Left lung (tissue), 10 donors: ENCODE results near the gene PCP2. TPM values are rescaled to one million over a fixed set of nuclear protein-coding genes. Genes with fewer than 3 reads are reported as not detected.

Experiments
- ATAC-seq: fragments of 200-7000 bp; cut with Tn5 transposase; one replicate; pipeline ENCODE4 v1.9.1; 2020; ENCODE audit warnings: moderate library complexity
- DNase-seq, 4 donors: peaks; one replicate each; pipeline ENCODE4 v3.0.0-alpha.2; 2013 to 2020
- H3K27ac ChIP-seq, 2 donors: fragments of 200-600 bp; sonication (generic) in 1 of 2; one replicate each; pipeline versions ENCODE4 v1.5.0 to v1.8.0; 2020 to 2021
- H3K27me3 ChIP-seq, 2 donors: fragments of 200-600 bp; sonication (generic) in 1 of 2; one replicate each; pipeline versions ENCODE4 v1.5.0 to v1.8.0; 2020 to 2021
- H3K36me3 ChIP-seq, 2 donors: fragments of 200-600 bp; sonication (generic) in 1 of 2; one replicate each; pipeline versions ENCODE4 v1.5.0 to v1.8.0; 2020 to 2021
- H3K4me1 ChIP-seq, 2 donors: fragments of 200-600 bp; one replicate each; pipeline ENCODE4 v1.8.0; 2021
- H3K4me3 ChIP-seq, 2 donors: fragments of 200-600 bp; sonication (generic) in 1 of 2; one replicate each; pipeline versions ENCODE4 v1.5.0 to v1.8.0; 2020 to 2021; ENCODE audit warnings: mild to moderate bottlenecking in 1 of 2
- H3K9me3 ChIP-seq, 2 donors: fragments of 200-600 bp; sonication (generic) in 1 of 2; one replicate each; pipeline versions ENCODE4 v1.5.0 to v1.8.0; 2020 to 2021
- intact Hi-C, 2 donors: fragments of 100-400 bp; cut with DNase I; formaldehyde crosslinking; loops; one replicate each; pipeline versions ENCODE4 v1.11.2 to v1.14.2; 2022
- microRNA-seq, 2 donors: library from miRNA; unstranded; fragments of <30 nt; microRNA quantifications; one replicate each; pipeline ENCODE4, GENCODE V29; 2019
- polyA plus RNA-seq, 6 donors: library from polyadenylated mRNA; unstranded; fragments of 120-200 nt; gene quantifications; one replicate each; pipeline ENCODE4 v1.2.1, GENCODE V29; 2013; ENCODE audit not compliant: insufficient read length in 6 of 6
- total RNA-seq, 2 donors: library from RNA; stranded (reverse); fragmentation: NEBNext Ultra II Directional; extraction: Animal tissue kit (Norgen Biotek cat#: 25700); gene quantifications; one replicate each; pipeline ENCODE4 v1.2.1, GENCODE V29; 2021
- TF ChIP-seq, protein P1 (sequence below), 2 donors: fragments of 200-600 bp; sonication (generic) in 1 of 2; IDR thresholded peaks; one replicate each; pipeline versions ENCODE4 v1.5.0 to v1.8.0; 2021; ENCODE audit warnings: antibody characterized with exemption in 2 of 2
- donor health status: DM: no; HTN: yes; CAD: no.
- donor health status: DM: no; HTN: no; CAD: no.

Gene PCP2
- total and polyA plus RNA-seq, 8 donors = 0.57 to 1.8 (median 1.5) TPM

DNA sequence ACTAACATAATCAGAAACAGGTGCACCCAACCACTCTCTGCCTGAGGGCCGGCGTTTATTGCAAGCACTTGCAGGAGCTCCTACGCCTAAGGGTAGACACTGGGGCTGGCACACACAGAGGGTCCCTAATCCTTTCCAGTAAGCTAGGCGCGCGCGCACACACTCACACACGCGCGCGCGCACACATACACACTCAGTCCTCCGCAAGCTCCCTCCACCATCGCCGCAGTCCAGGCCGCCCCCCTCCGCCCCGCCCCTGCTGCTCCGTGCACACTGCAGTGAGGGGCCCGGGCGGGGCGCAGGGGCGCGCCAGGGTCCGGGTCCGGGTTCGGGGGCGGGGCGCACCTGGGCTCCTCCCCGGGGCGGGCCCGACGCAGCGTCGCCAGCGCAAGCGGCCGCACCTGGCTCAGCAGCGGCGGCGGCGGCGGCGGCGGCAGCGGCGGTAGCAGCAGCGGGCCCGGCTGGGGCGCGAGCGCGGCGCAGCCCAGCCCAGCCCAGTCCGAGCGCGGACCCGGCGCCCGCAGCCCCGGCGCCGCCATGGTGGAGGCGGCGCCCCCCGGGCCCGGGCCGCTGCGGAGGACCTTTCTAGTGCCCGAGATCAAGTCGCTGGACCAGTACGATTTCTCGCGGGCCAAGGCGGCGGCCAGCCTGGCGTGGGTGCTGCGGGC, 37.9 kb downstream of the PCP2 start, which contains the start of gene CAMSAP3:
Gene CAMSAP3 (plus strand): TSS at position 398 of the 668 bp plus-strand sequence. CDS start 140 bp downstream, at position 538.
- ATAC-seq (peak; percentile 93), DNase-seq (peak in 2 of 4 donors; percentile 58 to 86)
- intact Hi-C loops = no loop called here
- H3K4me1 ChIP-seq = peaks cover 0 to 9% of the 10 kb centered on the region in 2 donors
- peaks cover 20 to 73% of the 10 kb centered on the region in 2 donors for H3K27me3 ChIP-seq
- TF ChIP-seq, protein P1, sequence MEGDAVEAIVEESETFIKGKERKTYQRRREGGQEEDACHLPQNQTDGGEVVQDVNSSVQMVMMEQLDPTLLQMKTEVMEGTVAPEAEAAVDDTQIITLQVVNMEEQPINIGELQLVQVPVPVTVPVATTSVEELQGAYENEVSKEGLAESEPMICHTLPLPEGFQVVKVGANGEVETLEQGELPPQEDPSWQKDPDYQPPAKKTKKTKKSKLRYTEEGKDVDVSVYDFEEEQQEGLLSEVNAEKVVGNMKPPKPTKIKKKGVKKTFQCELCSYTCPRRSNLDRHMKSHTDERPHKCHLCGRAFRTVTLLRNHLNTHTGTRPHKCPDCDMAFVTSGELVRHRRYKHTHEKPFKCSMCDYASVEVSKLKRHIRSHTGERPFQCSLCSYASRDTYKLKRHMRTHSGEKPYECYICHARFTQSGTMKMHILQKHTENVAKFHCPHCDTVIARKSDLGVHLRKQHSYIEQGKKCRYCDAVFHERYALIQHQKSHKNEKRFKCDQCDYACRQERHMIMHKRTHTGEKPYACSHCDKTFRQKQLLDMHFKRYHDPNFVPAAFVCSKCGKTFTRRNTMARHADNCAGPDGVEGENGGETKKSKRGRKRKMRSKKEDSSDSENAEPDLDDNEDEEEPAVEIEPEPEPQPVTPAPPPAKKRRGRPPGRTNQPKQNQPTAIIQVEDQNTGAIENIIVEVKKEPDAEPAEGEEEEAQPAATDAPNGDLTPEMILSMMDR (IDR thresholded peaks at IDR 0.05) = no peak
- H3K27ac ChIP-seq = no peak within 1 kb of the TSS
- peak within 1 kb of the TSS; percentile 29 to 41 for H3K4me3 ChIP-seq
- H3K36me3 ChIP-seq = no peaks in the 10 kb centered on the region
- no peaks in the 10 kb centered on the region for H3K9me3 ChIP-seq

DNA sequence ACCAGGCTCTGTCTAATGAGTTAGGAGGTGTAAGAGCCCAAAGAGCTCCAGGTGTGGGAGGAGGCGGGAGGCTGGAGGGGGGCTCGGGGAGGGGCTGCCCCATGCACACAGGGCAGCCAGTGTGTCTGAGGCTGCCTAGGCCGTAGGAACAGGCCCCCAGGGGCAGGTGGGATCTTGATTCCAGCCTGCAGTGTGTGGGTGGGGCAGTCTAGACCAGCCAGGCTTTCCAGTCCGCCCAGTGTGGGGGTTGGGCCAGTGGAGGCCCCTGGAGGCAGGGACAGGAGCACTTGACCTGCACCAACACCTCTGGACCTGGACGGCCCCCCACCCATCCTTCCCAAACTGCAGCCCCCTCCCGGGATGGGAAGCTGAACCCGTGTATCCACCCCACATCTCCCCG, 43.3 kb downstream of the PCP2 start:
- no peak overlapping the region for H3K4me3 ChIP-seq
- no peaks in the 10 kb centered on the region for H3K36me3 ChIP-seq
- intact Hi-C loops = no loop called here
- peak; percentile 73 for ATAC-seq
- H3K4me1 ChIP-seq = no peaks in the 10 kb centered on the region
- peaks cover 5 to 46% of the 10 kb centered on the region in 2 donors for H3K27me3 ChIP-seq
- no peak overlapping the region for H3K27ac ChIP-seq
- TF ChIP-seq, protein P1 (IDR thresholded peaks at IDR 0.05) = no peak
- peak in 1 of 4 donors; percentile 52 for DNase-seq
- no peaks in the 10 kb centered on the region for H3K9me3 ChIP-seq

DNA sequence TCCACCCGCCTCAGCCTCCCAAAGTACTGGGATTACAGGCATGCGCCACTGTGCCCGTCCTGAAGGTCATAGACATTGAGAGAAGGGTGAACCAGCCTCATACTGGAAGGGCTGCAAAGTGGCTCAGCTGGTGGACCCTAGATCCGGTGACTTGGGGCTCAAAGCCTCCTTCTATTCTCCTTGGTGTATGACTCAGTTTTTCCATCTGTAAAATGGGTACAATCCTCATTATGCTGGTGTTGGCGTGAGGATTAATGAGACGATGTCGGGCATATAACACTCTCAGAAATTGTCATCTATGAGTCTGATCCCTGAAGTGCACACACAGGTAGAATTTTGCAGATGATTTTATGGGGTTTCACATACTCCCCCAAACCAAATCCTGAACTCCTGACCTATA, 43.7 kb downstream of the PCP2 start:
- intact Hi-C loops = no loop called here
- no peak for ATAC-seq
- Histone ChIP-seq H3K36me3 (no peaks in the 10 kb centered on the region), H3K4me1 (no peaks in the 10 kb centered on the region), H3K27ac (no peak overlapping the region), H3K9me3 (no peaks in the 10 kb centered on the region), H3K27me3 (peaks cover under 1 to 42% of the 10 kb centered on the region in 2 donors), H3K4me3 (no peak overlapping the region)
- no peak for DNase-seq
- TF ChIP-seq, protein P1 (IDR thresholded peaks at IDR 0.05) = no peak

- H3K9me3 ChIP-seq = no peaks in the 10 kb centered on the region
- peak; percentile 36 for ATAC-seq
- H3K4me3 ChIP-seq = no peak overlapping the region
- no peaks in the 10 kb centered on the region for H3K36me3 ChIP-seq
- intact Hi-C loops = no loop called here
- H3K27ac ChIP-seq = no peak overlapping the region
- DNase-seq = no peak
- peaks cover 0 to 8% of the 10 kb centered on the region in 2 donors for H3K27me3 ChIP-seq
- TF ChIP-seq, protein P1 (IDR thresholded peaks at IDR 0.05) = no peak
- H3K4me1 ChIP-seq = no peaks in the 10 kb centered on the region
Measured at GRCh38 chr19:7582446-7582845, 51.1 kb downstream of the PCP2 start.

Small RNA genes lying within 50 kb of the gene (microRNA-seq; reads per million reads assigned to microRNA genes)
- 0 to 0.41 reads per million in 2 donors for gene MIR6792

Other genes starting within 250 kb of the PCP2 start
- gene PEX11G, start 144.7 kb downstream of the PCP2 start, total RNA-seq = 1 to 10 TPM; 3.6 to 4.6 TPM
- 1 to 10 TPM; 2.9 to 5.4 (median 4.0) TPM for gene PEX11G, start 144.7 kb downstream of the PCP2 start, polyA plus RNA-seq
- gene ZNF358, start 117.6 kb downstream of the PCP2 start, total RNA-seq = 10 to 100 TPM; 46.1 to 47.6 TPM
- 10 to 100 TPM; 36.9 to 56.1 (median 44.4) TPM for gene ZNF358, start 117.6 kb downstream of the PCP2 start, polyA plus RNA-seq
- gene MCOLN1, start 111.1 kb downstream of the PCP2 start, total RNA-seq = 10 to 100 TPM; 47.7 to 76.6 TPM
- gene MCOLN1, start 111.1 kb downstream of the PCP2 start, polyA plus RNA-seq = 10 to 100 TPM; 13.0 to 17.2 (median 14.3) TPM
- gene PNPLA6, start 98.0 kb downstream of the PCP2 start, total RNA-seq = 100 to 1,000 TPM; 134 to 255 TPM
- 10 to 100 TPM; 28.7 to 48.8 (median 36.3) TPM for gene PNPLA6, start 98.0 kb downstream of the PCP2 start, polyA plus RNA-seq
- 10 to 100 TPM; 20.5 to 22.3 TPM for gene CAMSAP3, start 37.9 kb downstream of the PCP2 start, total RNA-seq
- 10 to 100 TPM; 10.5 to 17.1 (median 14.1) TPM for gene CAMSAP3, start 37.9 kb downstream of the PCP2 start, polyA plus RNA-seq
- 10 to 100 TPM; 32.8 to 33.7 TPM for gene XAB2, start 4.2 kb downstream of the PCP2 start, total RNA-seq
- 10 to 100 TPM; 30.5 to 38.8 (median 32.0) TPM for gene XAB2, start 4.2 kb downstream of the PCP2 start, polyA plus RNA-seq
- 10 to 100 TPM; 92.6 to 98.6 TPM for gene PET100, start 3.9 kb downstream of the PCP2 start, total RNA-seq
- 100 to 1,000 TPM in 3 of 6 donors, 10 to 100 TPM in 3; 82.8 to 111 (median 99.0) TPM for gene PET100, start 3.9 kb downstream of the PCP2 start, polyA plus RNA-seq
- gene STXBP2, start 3.4 kb upstream of the PCP2 start, total RNA-seq = 100 to 1,000 TPM; 153 to 277 TPM
- gene STXBP2, start 3.4 kb upstream of the PCP2 start, polyA plus RNA-seq = 10 to 100 TPM; 32.5 to 46.1 (median 38.9) TPM
- gene RETN, start 35.3 kb upstream of the PCP2 start, total RNA-seq = 10 to 100 TPM in 1 of 2 donors, 1 to 10 TPM in 1; 3.6 to 22.4 TPM
- gene RETN, start 35.3 kb upstream of the PCP2 start, polyA plus RNA-seq = 1 to 10 TPM; 1.2 to 3.9 (median 1.9) TPM
- 100 to 1,000 TPM in 1 of 2 donors, 10 to 100 TPM in 1; 26.4 to 112 TPM for gene MCEMP1, start 43.4 kb upstream of the PCP2 start, total RNA-seq
- under 1 TPM; 0.32 to 0.90 (median 0.52) TPM for gene MCEMP1, start 43.4 kb upstream of the PCP2 start, polyA plus RNA-seq
- 100 to 1,000 TPM; 105 to 106 TPM for gene TRAPPC5, start 47.1 kb upstream of the PCP2 start, total RNA-seq
- gene TRAPPC5, start 47.1 kb upstream of the PCP2 start, polyA plus RNA-seq = 10 to 100 TPM; 25.7 to 51.5 (median 40.3) TPM
- gene FCER2, start 68.4 kb upstream of the PCP2 start, total RNA-seq = under 1 TPM; 0.58 to 0.73 TPM
- gene FCER2, start 68.4 kb upstream of the PCP2 start, polyA plus RNA-seq = under 1 TPM; 0.27 to 0.61 (median 0.47) TPM
- 1 to 10 TPM; 2.1 to 2.2 TPM for gene CLEC4G, start 98.4 kb upstream of the PCP2 start, total RNA-seq
- gene CLEC4G, start 98.4 kb upstream of the PCP2 start, polyA plus RNA-seq = under 1 TPM in 4 of 6 donors, not detected in 2; 0.20 to 0.38 (median 0.25) TPM
- gene CD209, start 113.8 kb upstream of the PCP2 start, total RNA-seq = 10 to 100 TPM in 1 of 2 donors, 1 to 10 TPM in 1; 9.2 to 10.6 TPM
- gene CD209, start 113.8 kb upstream of the PCP2 start, polyA plus RNA-seq = 1 to 10 TPM; 2.9 to 4.3 (median 3.1) TPM
- gene CLEC4M, start 129.5 kb upstream of the PCP2 start, total RNA-seq = 1 to 10 TPM in 1 of 2 donors, not detected in 1; 2.7 TPM
- 1 to 10 TPM in 4 of 6 donors, under 1 TPM in 2; 0.78 to 2.2 (median 1.3) TPM for gene CLEC4M, start 129.5 kb upstream of the PCP2 start, polyA plus RNA-seq
- 10 to 100 TPM; 14.2 to 16.9 TPM for gene EVI5L, start 196.5 kb upstream of the PCP2 start, total RNA-seq
- 10 to 100 TPM; 11.3 to 18.1 (median 14.7) TPM for gene EVI5L, start 196.5 kb upstream of the PCP2 start, polyA plus RNA-seq
- 1 to 10 TPM; 1.2 to 4.2 TPM for gene PRR36, start 240.7 kb upstream of the PCP2 start, total RNA-seq
- gene PRR36, start 240.7 kb upstream of the PCP2 start, polyA plus RNA-seq = 10 to 100 TPM in 3 of 6 donors, 1 to 10 TPM in 3; 8.4 to 13.4 (median 10.1) TPM